Activated gamma-delta T cell treated with Interleukin-2 at 50 U/mL for 16 hours (primary cell): ENCODE results near the gene SPTAN1.

Experiments
- DNase-seq: peaks from one replicate; pipeline ENCODE4 v3.0.0-alpha.2; 2020

The SPTAN1 gene

DNA sequence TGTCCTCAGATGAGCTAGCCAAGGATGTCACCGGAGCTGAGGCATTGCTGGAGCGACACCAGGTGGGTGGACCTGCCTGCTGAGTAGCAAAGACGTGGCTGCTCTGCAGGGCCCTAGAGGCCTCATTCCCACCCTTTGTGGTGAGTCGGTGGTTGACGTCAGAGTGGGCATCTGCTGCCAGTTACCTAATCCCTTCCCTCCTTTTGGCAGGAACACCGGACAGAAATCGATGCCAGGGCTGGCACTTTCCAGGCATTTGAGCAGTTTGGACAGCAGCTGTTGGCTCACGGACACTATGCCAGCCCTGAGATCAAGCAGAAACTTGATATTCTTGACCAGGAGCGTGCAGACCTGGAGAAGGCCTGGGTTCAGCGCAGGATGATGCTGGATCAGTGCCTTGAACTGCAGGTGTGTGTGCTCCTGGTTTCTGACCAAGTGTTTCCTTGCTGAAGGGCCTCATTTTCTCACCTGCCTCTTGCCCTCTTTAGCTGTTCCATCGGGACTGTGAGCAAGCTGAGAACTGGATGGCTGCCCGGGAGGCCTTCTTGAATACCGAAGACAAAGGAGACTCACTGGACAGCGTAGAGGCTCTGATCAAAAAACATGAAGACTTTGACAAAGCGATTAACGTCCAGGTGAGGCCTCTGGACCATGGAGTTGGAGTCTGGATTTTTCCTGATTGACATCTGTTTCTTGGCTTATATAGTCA is 55.4 kb downstream of the SPTAN1 start:
- no peak for DNase-seq

- DNase-seq = no peak
These were observed 58.5 kb downstream of the SPTAN1 start for GRCh38 chr9:128610897-128611296.

DNA sequence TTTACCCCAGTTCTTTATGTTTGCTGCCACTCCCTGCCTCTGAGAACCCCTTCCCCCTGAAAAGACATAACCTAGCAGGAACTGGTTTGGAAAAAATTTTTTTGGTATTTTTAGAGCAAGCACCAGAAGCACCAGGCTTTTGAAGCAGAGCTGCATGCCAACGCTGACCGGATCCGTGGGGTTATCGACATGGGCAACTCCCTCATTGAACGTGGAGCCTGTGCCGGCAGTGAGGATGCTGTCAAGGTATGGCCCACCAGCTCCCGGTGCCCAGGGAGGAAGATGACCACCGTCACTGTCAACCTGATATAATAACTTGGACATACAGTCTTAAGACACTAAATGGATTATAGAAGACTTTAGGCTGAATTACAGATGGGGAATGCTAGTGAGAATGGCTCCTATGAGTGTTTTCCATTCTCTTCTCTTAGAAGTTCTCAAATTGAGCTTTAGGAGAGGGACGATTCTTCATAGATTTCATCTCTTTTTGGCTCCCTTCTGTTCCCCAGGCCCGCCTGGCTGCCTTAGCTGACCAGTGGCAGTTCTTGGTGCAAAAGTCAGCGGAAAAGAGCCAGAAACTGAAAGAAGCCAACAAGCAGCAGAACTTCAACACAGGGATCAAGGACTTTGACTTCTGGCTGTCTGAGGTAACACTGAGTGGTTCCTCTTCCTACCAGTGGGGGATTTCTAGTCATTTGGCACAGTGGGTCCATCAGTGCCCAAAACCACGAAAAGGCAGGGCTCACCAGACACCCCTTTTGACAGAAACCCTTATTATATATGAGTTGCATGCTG is 59.4 kb downstream of the SPTAN1 start:
- no peak for DNase-seq

- DNase-seq = no peak
These were observed 62.3 kb downstream of the SPTAN1 start for GRCh38 chr9:128614728-128615127.

- DNase-seq = no peak
These were observed 63.2 kb downstream of the SPTAN1 start for GRCh38 chr9:128615571-128615970.

DNA sequence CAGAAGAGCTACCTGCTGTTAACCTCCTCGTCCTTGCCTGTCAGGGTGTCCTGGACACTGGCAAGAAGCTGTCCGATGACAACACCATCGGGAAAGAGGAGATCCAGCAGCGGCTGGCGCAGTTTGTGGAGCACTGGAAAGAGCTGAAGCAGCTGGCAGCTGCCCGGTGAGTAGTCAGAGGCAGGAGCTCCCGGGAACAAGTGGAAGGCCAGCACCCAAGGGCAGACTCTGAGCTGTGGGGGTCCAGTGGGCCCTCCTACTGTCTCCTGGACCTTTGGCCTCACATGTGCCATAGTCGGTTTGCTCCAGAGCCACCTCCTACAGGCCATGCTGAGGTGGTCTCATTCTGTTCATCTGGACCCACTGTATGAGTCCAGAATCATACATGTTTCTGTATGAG is 65.6 kb downstream of the SPTAN1 start:
- no peak for DNase-seq

DNA sequence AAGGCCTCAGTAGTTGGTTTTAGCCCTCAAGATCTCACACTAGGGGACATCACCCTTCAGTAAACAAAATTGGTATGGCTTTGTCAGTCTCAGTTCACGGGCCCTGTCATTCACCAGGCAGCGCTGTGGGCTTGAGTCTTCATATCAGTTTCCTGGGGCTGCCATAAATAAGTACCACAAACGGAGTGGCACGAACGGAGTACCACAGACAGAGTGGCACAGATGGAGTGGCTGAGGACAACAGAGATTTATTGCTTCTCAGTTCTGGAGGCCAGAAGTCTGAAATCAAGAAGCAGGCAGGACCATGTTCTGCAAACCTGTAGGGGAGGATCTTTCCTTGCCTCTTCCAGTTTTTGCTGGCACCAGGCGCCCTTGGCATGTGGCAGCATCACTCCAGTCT is 66.7 kb downstream of the SPTAN1 start:
- DNase-seq = no peak

- DNase-seq = no peak
These were observed 67.4 kb downstream of the SPTAN1 start for GRCh38 chr9:128619779-128620178.

DNA sequence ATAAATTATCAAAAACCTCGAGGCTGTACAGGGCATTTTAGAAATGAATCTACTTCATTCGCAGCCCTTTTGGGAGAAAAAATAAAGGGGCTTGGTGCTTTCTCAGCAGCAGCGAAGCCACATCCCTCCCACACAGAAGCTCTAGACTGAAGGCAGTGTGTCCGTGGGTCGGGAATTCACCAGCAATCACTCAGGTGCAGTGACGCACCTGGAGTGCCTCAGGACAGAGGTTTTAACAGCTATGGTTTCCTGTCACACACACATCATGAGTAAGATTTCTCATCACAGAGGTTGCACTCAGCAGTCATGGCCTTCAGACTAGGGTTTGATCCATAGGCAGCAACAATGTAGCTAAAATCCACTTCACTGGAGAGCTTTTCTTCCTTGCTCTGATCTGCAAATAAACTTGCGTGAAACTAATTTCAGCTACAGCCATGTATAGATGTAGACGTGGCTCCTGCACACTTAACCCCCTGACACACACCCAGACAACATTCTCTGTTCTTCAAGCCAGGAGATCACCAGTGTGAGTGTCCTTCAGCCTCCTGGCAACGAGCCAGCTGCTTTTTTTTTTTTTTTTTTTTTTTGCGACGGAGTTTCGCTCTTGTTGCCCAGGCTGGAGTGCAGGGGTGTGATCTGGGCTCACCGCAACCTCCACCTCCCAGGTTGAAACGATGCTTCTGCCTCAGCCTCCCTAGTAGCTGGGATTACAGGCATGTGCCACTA is 69.5 kb downstream of the SPTAN1 start:
- no peak for DNase-seq

- DNase-seq = no peak
These were observed 72.2 kb downstream of the SPTAN1 start for GRCh38 chr9:128624566-128624965.

DNA sequence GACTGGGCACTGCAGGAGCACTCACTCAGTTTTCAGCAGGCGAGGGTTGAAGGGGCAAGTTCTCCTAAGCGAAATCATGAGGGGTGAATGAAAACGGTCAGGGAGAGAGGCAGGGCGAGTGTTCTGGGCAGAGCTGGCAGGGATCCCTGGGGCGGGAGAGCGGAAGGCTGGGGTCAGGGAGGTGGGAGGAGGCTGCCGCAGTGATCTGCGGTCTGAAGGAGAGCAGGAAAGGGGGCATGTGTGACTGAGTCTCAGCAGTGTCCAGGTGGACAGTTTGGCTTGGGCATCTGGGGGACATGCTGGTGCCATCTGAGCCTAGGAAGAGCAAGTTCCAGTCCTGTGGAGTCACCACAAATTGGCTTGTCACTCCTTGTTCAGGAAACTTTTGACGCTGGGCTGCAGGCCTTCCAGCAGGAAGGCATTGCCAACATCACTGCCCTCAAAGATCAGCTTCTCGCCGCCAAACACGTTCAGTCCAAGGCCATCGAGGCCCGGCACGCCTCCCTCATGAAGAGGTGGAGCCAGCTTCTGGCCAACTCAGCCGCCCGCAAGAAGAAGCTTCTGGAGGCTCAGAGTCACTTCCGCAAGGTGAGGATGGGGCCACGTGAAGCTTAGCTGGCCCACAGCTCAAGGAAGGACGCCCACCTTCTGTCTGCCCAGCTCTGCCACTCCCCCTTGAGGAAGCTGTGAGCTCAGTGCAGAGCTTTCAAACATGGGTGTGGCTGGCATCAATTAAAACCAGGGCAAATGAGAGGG is 73.2 kb downstream of the SPTAN1 start:
- DNase-seq = no peak

DNA sequence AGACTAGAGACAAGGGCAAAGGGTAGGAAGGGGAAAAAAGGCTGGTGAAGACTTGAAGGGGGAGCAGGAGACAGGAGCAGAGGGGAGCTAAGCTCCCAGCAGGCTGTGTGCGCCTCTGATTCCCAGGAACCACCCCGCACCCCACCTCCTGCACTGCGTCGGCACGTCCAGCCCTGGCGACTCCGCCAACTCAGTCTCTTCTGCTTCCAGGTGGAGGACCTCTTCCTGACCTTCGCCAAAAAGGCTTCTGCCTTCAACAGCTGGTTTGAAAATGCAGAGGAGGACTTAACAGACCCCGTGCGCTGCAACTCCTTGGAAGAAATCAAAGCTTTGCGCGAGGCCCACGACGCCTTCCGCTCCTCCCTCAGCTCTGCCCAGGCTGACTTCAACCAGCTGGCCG is 73.8 kb downstream of the SPTAN1 start:
- DNase-seq = no peak

DNA sequence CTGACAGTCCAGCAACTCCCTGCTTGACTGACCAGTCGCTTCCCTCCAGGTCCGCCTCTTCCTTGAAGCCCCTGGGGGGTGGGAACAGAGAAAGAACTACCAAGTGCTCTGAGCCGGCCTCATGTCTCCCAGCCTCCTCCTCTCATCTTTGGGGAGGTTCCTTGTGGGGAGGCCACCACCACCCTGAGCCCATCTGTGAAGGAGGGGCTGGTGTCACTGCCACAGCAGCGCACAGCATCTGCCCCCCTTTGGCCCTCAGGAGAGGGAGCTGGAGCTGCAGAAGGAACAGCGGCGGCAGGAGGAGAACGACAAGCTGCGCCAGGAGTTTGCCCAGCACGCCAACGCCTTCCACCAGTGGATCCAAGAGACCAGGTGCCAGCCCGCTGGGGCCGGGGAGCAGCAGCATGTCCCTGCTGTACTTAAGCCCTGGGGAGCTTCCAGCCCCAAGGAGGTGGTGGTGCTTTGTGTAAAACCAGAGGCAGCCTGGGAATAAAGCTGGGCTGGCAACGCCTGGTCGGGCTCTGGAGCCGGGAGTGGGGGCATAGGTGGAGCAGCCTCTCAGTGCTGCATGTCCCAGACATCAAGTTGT is 74.8 kb downstream of the SPTAN1 start:
- no peak for DNase-seq

GRCh38 chr9:128627906-128628305 is 75.5 kb downstream of the SPTAN1 start:
- no peak for DNase-seq

GRCh38 chr9:128628471-128629048 is 76.2 kb downstream of the SPTAN1 start:
- DNase-seq = no peak

- DNase-seq = no peak
These were observed 76.7 kb downstream of the SPTAN1 start for GRCh38 chr9:128629136-128629535.

DNA sequence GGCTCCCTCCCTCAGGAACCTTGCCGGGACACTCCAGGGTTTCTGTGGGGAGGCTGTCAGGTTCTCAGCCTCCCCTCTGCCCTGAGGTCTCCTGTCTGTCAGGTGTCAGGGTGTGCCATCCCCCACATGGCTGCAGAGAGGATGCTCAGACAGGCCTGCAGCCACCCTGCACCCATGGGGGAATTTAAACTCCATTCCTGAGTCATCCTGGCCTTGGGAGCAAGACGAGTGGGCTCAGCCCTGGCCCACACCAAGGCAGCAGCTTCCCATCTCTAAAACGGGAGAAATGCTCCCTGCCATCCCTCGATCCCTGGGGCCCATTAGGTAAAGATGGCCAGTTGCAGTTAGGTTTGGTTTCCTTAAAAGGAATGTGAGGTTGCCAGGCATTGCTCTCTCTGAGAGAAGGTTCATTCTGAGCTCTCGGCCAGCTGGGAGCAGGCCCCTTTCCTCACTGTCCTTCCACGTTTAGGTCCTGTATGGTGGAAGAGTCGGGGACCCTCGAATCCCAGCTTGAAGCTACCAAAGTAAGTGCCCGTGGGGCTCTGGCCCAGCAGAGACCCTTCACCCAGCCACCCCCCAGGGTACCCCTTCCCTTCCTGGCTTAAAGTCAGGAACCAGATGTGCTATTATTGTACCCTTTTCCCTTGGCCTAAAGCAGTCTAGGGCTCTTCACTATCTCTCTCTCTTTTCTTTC is 77.6 kb downstream of the SPTAN1 start:
- DNase-seq = no peak

GRCh38 chr9:128631636-128632035 is 79.2 kb downstream of the SPTAN1 start:
- no peak for DNase-seq

DNA sequence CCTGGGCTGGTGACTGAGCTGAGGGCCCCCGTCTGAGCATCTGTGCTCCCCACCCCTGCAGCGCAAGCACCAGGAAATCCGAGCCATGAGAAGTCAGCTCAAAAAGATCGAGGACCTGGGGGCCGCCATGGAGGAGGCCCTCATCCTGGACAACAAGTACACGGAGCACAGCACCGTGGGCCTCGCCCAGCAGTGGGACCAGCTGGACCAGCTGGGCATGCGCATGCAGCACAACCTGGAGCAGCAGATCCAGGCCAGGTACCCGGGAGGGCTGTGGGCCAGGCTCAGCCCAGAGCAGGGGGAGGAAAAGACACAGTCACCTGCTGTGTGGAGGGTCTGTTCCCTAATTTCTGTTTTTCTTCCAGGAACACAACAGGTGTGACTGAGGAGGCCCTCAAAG is 79.7 kb downstream of the SPTAN1 start:
- DNase-seq = no peak

DNA sequence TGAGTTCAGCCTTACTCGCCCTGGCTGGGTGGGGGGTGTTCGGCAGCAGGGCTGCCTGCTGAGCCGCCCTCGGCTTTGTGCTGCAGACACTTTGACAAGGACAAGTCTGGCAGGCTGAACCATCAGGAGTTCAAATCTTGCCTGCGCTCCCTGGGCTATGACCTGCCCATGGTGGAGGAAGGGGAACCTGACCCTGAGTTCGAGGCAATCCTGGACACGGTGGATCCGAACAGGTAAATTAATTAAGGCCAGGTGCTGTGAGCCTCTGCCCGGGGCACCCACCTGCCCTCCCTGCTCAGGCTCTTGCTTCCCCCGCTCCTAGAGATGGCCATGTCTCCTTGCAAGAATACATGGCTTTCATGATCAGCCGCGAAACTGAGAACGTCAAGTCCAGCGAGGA is 80.1 kb downstream of the SPTAN1 start:
- no peak for DNase-seq

- no peak for DNase-seq
These were observed 80.7 kb downstream of the SPTAN1 start for GRCh38 chr9:128633057-128633456.

DNA sequence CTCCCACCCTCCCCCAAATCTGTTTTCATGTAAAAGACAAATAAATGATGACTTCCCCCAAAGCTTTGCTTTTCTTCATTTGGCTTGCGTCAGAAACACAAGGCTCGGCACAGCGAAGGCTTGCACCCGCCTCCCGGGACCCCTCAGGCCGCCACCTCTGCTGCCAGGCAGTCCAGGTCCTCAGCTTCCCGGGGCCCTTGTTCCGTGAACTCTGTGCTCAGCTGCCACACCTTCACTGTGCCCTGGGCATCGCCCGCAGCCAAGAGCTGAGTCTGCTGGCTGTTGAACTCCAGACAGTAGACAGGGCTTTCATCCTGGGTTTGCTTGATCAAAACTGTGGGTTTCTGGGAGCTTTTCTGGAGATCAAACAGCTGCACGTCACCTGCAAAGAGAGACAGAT is 81.2 kb downstream of the SPTAN1 start:
- DNase-seq = no peak
